Measurements from ENCODE around the gene ECHS1.

GRCh38 chr10:133366751-133367150 is 6.4 kb downstream of the ECHS1 start:
- TF ChIP-seq CTCF (IDR thresholded peaks at IDR 0.05; ENCODE audit: low read length) (no peak), EZH2 (IDR thresholded peaks at IDR 0.05; ENCODE audit: borderline replicate concordance, low read length) (no peak)
